Mesenchymal stem cell (in vitro differentiated cells and primary cell): ENCODE measurements around the gene TDRD1.

Experiments
- DNase-seq: peaks from one replicate; pipeline ENCODE4 v3.0.0-alpha.2; 2013
- H2AFZ ChIP-seq: one replicate; pipeline ENCODE4 v1.6.1; 2013; ENCODE audit warnings: low read depth, mild to moderate bottlenecking, control low read depth, inconsistent platforms, low read length, moderate library complexity
- H2AK5ac ChIP-seq: 2 replicates; pipeline ENCODE4 v1.6.1; 2013; ENCODE audit warnings: low read length, moderate library complexity, mild to moderate bottlenecking, inconsistent platforms; ENCODE audit not compliant: severe bottlenecking
- H2BK120ac ChIP-seq: one replicate; pipeline ENCODE4 v1.6.1; 2013; ENCODE audit warnings: low read depth, mild to moderate bottlenecking, inconsistent platforms, low read length, moderate library complexity
- H2BK12ac ChIP-seq, 2 experiments: one replicate each; pipeline ENCODE4 v1.6.1; 2013; ENCODE audit warnings: inconsistent platforms in 2 of 2, low read length in 2 of 2, mild to moderate bottlenecking in 2 of 2, moderate library complexity in 2 of 2, control low read depth in 1 of 2
- H2BK15ac ChIP-seq: one replicate; pipeline ENCODE4 v1.6.1; 2013; ENCODE audit warnings: mild to moderate bottlenecking, low read depth, inconsistent platforms; ENCODE audit not compliant: poor library complexity, severe bottlenecking
- H2BK5ac ChIP-seq: 2 replicates; pipeline ENCODE4 v1.6.1; 2013; ENCODE audit warnings: low read depth, mild to moderate bottlenecking, low read length, control low read depth, inconsistent platforms; ENCODE audit not compliant: poor library complexity, severe bottlenecking
- H3K14ac ChIP-seq, 2 experiments: one replicate each; pipeline ENCODE4 v1.6.1; 2013; ENCODE audit warnings: inconsistent platforms in 2 of 2, low read length in 2 of 2, control low read depth in 1 of 2, mild to moderate bottlenecking in 1 of 2, moderate library complexity in 1 of 2
- H3K18ac ChIP-seq, 2 experiments: one replicate each; pipeline ENCODE4 v1.6.1; 2013; ENCODE audit warnings: inconsistent platforms in 2 of 2, low read length in 2 of 2, control low read depth in 1 of 2, low read depth in 1 of 2, mild to moderate bottlenecking in 1 of 2
- H3K23ac ChIP-seq, 2 experiments: one replicate each; pipeline ENCODE4 v1.6.1; 2013; ENCODE audit warnings: inconsistent platforms in 2 of 2, low read length in 2 of 2, mild to moderate bottlenecking in 2 of 2, moderate library complexity in 2 of 2, control low read depth in 1 of 2
- H3K27ac ChIP-seq: 2 replicates; pipeline ENCODE4 v1.5.1; 2013; ENCODE audit warnings: mild to moderate bottlenecking, moderate library complexity, low read length, control low read depth, inconsistent platforms; ENCODE audit not compliant: poor library complexity, severe bottlenecking
- H3K27me3 ChIP-seq, 2 experiments: 2 replicates each; pipeline versions ENCODE4 v1.6.1 to v1.7.0; 2013; ENCODE audit warnings: low read length in 2 of 2, mild to moderate bottlenecking in 2 of 2, moderate library complexity in 2 of 2, control low read depth in 1 of 2, inconsistent platforms in 1 of 2; ENCODE audit not compliant: control insufficient read depth in 1 of 2, insufficient read depth in 1 of 2
- H3K36me3 ChIP-seq, 2 experiments: 2 replicates each; pipeline versions ENCODE4 v1.6.1 to v1.7.0; 2013; ENCODE audit warnings: low read length in 2 of 2, control low read depth in 1 of 2, inconsistent platforms in 1 of 2, low read depth in 1 of 2, mild to moderate bottlenecking in 1 of 2; ENCODE audit not compliant: insufficient read depth in 2 of 2, control insufficient read depth in 1 of 2
- H3K4ac ChIP-seq, 2 experiments: one replicate each; pipeline ENCODE4 v1.6.1; 2013; ENCODE audit warnings: inconsistent platforms in 2 of 2, low read length in 2 of 2, mild to moderate bottlenecking in 2 of 2, moderate library complexity in 2 of 2, control low read depth in 1 of 2, low read depth in 1 of 2
- H3K4me1 ChIP-seq: 2 replicates; pipeline ENCODE4 v1.6.1; 2013; ENCODE audit warnings: low read depth, low read length, control low read depth; ENCODE audit not compliant: control insufficient read depth, insufficient read depth
- H3K4me2 ChIP-seq: 2 replicates; pipeline ENCODE4 v1.6.1; 2013; ENCODE audit warnings: low read length, mild to moderate bottlenecking, inconsistent platforms; ENCODE audit not compliant: poor library complexity, severe bottlenecking
- H3K4me3 ChIP-seq, 2 experiments: 2 replicates each; pipeline versions ENCODE4 v1.5.1 to v1.7.0; 2013; ENCODE audit warnings: low read length in 2 of 2, mild to moderate bottlenecking in 2 of 2, control low read depth in 1 of 2, low read depth in 1 of 2; ENCODE audit not compliant: insufficient read depth in 1 of 2
- H3K79me1 ChIP-seq: replicated peaks from 2 replicates; pipeline ENCODE4 v1.6.1; 2013; ENCODE audit warnings: mild to moderate bottlenecking, control low read depth, low read length, inconsistent platforms; ENCODE audit not compliant: poor library complexity, severe bottlenecking
- H3K9ac ChIP-seq: 2 replicates; pipeline ENCODE4 v1.7.0; 2013; ENCODE audit warnings: mild to moderate bottlenecking, low read length, moderate library complexity
- H3K9me3 ChIP-seq: 2 replicates; pipeline ENCODE4 v1.7.0; 2013; ENCODE audit warnings: mild to moderate bottlenecking, low read length; ENCODE audit not compliant: control insufficient read depth
- H4K8ac ChIP-seq: one replicate; pipeline ENCODE4 v1.6.1; 2013; ENCODE audit warnings: inconsistent platforms, mild to moderate bottlenecking, low read length, moderate library complexity
- H4K91ac ChIP-seq: one replicate; pipeline ENCODE4 v1.6.1; 2013; ENCODE audit warnings: mild to moderate bottlenecking, low read length, inconsistent platforms
- WGBS: methylation state at CpG from one replicate; pipeline ENCODE4 v1.1.7; 2013; ENCODE audit warnings: mixed read lengths; 5-methylcytosine and 5-hydroxymethylcytosine counted together

The TDRD1 gene

DNA sequence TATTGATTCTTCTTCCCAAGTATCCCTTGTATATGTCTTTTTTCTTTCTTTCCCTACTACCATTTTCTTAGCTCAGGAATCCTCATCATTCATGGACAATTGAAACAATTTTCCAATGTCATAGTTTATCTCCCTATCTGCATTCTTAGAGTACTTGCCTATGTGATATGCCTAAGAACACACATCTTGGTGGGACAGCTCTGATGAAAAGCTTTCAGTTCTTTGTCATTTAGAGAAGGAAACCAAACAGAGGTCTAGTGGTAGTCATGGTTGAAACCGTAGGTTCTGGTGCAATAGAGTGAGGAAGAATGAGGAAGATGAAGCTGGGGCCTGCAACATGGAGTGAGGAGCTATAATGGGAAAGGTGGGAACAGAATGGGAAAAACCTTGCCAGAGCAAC lies 28.2 kb downstream of the TDRD1 start:
- Histone ChIP-seq H2AFZ (no peak overlapping the region), H2BK120ac (no peak overlapping the region), H3K9me3 (no peaks in the 10 kb centered on the region), H3K18ac (no peak overlapping the region), H3K4me2 (no peak overlapping the region), H3K27me3 (no peaks in the 10 kb centered on the region), H3K36me3 (no peaks in the 10 kb centered on the region), H2BK12ac (no peak overlapping the region), H3K4ac (no peak overlapping the region), H2BK5ac (no peak overlapping the region), H2BK15ac (no peak overlapping the region), H4K8ac (no peak overlapping the region), H3K79me1 (no peaks in the 10 kb centered on the region), H3K4me1 (no peaks in the 10 kb centered on the region), H3K23ac (no peak overlapping the region), H3K14ac (no peak overlapping the region), H3K27ac (no peak overlapping the region), H4K91ac (no peak overlapping the region), H2AK5ac (no peak overlapping the region), H3K9ac (no peak overlapping the region), H3K4me3 (no peak overlapping the region)
- no peak for DNase-seq
- WGBS, result 97% methylated on average over 1 of the region's 1 CpG

DNA sequence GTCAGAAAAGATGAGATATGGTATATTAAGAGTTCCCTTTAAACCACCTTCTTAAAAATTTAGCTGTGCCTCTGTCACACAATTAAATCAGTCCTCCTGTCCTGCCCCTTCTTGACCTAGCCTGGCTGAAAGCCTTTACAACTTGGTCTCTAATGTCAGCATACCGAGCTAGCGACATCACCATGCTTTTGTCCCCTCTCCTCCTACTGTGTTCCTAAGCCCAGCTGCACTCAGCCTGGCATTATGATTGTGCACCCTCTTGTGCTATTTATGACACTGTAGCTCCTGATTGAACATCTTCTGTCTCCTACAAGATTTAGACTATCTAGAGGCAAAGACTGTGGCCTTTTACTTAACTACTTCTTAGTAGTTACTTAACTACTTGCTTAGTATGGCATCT lies 29.2 kb downstream of the TDRD1 start:
- Histone ChIP-seq H2AK5ac (no peak overlapping the region), H2BK5ac (no peak overlapping the region), H3K9ac (no peak overlapping the region), H3K23ac (no peak overlapping the region), H2BK12ac (no peak overlapping the region), H4K8ac (no peak overlapping the region), H3K4me3 (no peak overlapping the region), H2BK120ac (no peak overlapping the region), H2AFZ (no peak overlapping the region), H3K4me1 (no peaks in the 10 kb centered on the region), H3K18ac (no peak overlapping the region), H3K36me3 (no peaks in the 10 kb centered on the region), H3K4me2 (no peak overlapping the region), H3K79me1 (no peaks in the 10 kb centered on the region), H2BK15ac (no peak overlapping the region), H4K91ac (no peak overlapping the region), H3K9me3 (no peaks in the 10 kb centered on the region), H3K14ac (no peak overlapping the region), H3K27ac (no peak overlapping the region), H3K27me3 (no peaks in the 10 kb centered on the region), H3K4ac (no peak overlapping the region)
- DNase-seq, result peak; percentile 15
- WGBS, result 86% methylated on average over 2 of the region's 2 CpGs

DNA sequence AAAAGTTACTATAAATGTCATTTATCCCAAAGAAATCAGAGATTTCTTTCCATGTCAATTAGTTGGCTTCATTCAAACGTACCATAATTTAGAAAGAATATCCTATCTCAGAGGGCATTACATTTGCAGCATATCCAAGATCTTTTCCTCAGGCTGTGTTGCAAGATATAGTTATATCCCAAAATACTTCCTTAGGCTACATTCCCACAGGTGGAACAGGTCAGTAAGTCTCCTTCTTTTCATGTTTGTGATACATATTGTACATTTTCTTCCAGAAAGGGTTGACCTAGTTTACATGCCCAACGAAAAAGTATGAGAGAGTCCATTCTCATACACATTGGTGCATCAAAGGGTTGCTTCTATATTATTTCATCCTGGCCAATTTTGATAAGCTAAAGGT lies 33.0 kb downstream of the TDRD1 start:
- Histone ChIP-seq H3K4me2 (no peak overlapping the region), H3K9ac (no peak overlapping the region), H2BK120ac (no peak overlapping the region), H2BK15ac (no peak overlapping the region), H3K4me3 (no peak overlapping the region), H2BK5ac (no peak overlapping the region), H3K36me3 (no peaks in the 10 kb centered on the region), H4K8ac (no peak overlapping the region), H3K27ac (no peak overlapping the region), H3K4me1 (no peaks in the 10 kb centered on the region), H3K27me3 (peaks cover 0 to 4% of the 10 kb centered on the region in 2 experiments), H3K18ac (no peak overlapping the region), H4K91ac (no peak overlapping the region), H2BK12ac (no peak overlapping the region), H3K9me3 (no peaks in the 10 kb centered on the region), H3K79me1 (no peaks in the 10 kb centered on the region), H3K14ac (no peak overlapping the region), H2AFZ (no peak overlapping the region), H3K23ac (no peak overlapping the region), H2AK5ac (no peak overlapping the region), H3K4ac (no peak overlapping the region)
- DNase-seq, result no peak
- WGBS, result 96% methylated on average over 1 of the region's 2 CpGs

DNA sequence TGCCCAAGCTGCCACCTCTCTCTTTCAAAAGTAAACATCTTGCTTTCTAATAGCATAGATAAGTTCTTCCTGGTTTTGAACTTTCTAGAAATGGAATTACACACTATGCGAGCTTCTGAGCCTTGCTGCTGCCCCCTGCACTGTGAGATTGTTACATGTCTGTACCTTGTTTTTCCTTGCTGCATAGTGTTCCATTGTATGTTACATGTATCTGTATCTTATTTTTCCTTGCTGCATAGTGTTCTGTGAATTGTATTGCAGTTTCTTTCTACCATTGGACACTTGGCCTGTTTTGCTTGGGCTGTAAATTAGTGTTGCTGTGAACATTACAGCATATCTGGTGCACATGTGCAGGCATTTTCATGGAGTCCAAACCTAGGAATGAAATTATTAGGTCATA lies 35.9 kb downstream of the TDRD1 start:
- Histone ChIP-seq H3K4me3 (no peak overlapping the region), H2AK5ac (no peak overlapping the region), H3K79me1 (no peaks in the 10 kb centered on the region), H3K27ac (no peak overlapping the region), H3K36me3 (no peaks in the 10 kb centered on the region), H2AFZ (no peak overlapping the region), H3K9me3 (no peaks in the 10 kb centered on the region), H2BK15ac (no peak overlapping the region), H3K27me3 (peaks cover 0 to 4% of the 10 kb centered on the region in 2 experiments), H3K9ac (no peak overlapping the region), H2BK5ac (no peak overlapping the region), H3K18ac (no peak overlapping the region), H4K91ac (no peak overlapping the region), H2BK12ac (no peak overlapping the region), H3K23ac (no peak overlapping the region), H3K14ac (no peak overlapping the region), H3K4me1 (no peaks in the 10 kb centered on the region), H2BK120ac (no peak overlapping the region), H4K8ac (no peak overlapping the region), H3K4ac (no peak overlapping the region), H3K4me2 (no peak overlapping the region)
- DNase-seq, result no peak
- 100% methylated on average over 1 of the region's 1 CpG for WGBS
